Measurements from ENCODE around the gene ZFR2.
"Not testable (repeated sequence)": the region's sequence is repeated elsewhere in the genome, so short reads cannot be mapped to it uniquely, and the experiment has no call there.

The ZFR2 gene

GRCh38 chr19:3767050-3767449 lies 101.8 kb downstream of the ZFR2 start:
- Histone ChIP-seq H2BK12ac (ENCODE audit: low read length in 2 of 2) (no peak overlapping the region), H2BK5ac (ENCODE audit: low read depth, low read length, poor library complexity, severe bottlenecking) (no peak overlapping the region), H3K27me3 (ENCODE audit: control insufficient read depth in 1 of 2, insufficient read depth in 1 of 2, low read length in 2 of 2) (peaks cover 0 to 12% of the 10 kb centered on the region in 2 experiments), H2AFZ (ENCODE audit: low read depth, low read length) (no peak overlapping the region), H3K14ac (ENCODE audit: low read length in 2 of 2) (no peak overlapping the region), H3K4me2 (ENCODE audit: low read length, poor library complexity, severe bottlenecking) (no peak overlapping the region), H3K9ac (ENCODE audit: low read length) (no peak overlapping the region), H3K36me3 (ENCODE audit: control insufficient read depth in 1 of 2, insufficient read depth in 2 of 2, low read depth in 1 of 2, low read length in 2 of 2) (peaks cover 20 to 56% of the 10 kb centered on the region in 2 experiments), H4K8ac (ENCODE audit: low read length) (no peak overlapping the region), H3K27ac (ENCODE audit: low read length, poor library complexity, severe bottlenecking) (no peak overlapping the region), H2AK5ac (ENCODE audit: low read length, severe bottlenecking) (no peak overlapping the region), H3K23ac (ENCODE audit: low read length in 2 of 2) (no peak overlapping the region), H3K18ac (ENCODE audit: low read depth in 1 of 2, low read length in 2 of 2) (no peak overlapping the region), H3K79me1 (replicated peaks; ENCODE audit: low read length, poor library complexity, severe bottlenecking) (peaks cover 9% of the 10 kb centered on the region), H3K4me1 (ENCODE audit: control insufficient read depth, insufficient read depth, low read depth, low read length) (peaks cover 5% of the 10 kb centered on the region), H3K9me3 (ENCODE audit: control insufficient read depth, low read length) (no peaks in the 10 kb centered on the region), H3K4ac (ENCODE audit: low read depth in 1 of 2, low read length in 2 of 2) (no peak overlapping the region), H4K91ac (ENCODE audit: low read length) (peak overlapping the region; percentile 1), H3K4me3 (ENCODE audit: insufficient read depth in 1 of 2, low read depth in 1 of 2, low read length in 2 of 2) (no peak overlapping the region), H2BK15ac (ENCODE audit: low read depth, poor library complexity, severe bottlenecking) (no peak overlapping the region), H2BK120ac (ENCODE audit: low read depth, low read length) (no peak overlapping the region)
- no peak for DNase-seq
- WGBS: 96% methylated on average over 23 of the region's 23 CpGs

GRCh38 chr19:3766520-3766919 lies 102.3 kb downstream of the ZFR2 start:
- Histone ChIP-seq H3K4me1 (ENCODE audit: control insufficient read depth, insufficient read depth, low read depth, low read length) (peaks cover 5% of the 10 kb centered on the region), H3K23ac (ENCODE audit: low read length in 2 of 2) (no peak overlapping the region), H2BK15ac (ENCODE audit: low read depth, poor library complexity, severe bottlenecking) (no peak overlapping the region), H2AK5ac (ENCODE audit: low read length, severe bottlenecking) (no peak overlapping the region), H3K18ac (ENCODE audit: low read depth in 1 of 2, low read length in 2 of 2) (no peak overlapping the region), H3K4me2 (ENCODE audit: low read length, poor library complexity, severe bottlenecking) (no peak overlapping the region), H2BK120ac (ENCODE audit: low read depth, low read length) (no peak overlapping the region), H2AFZ (ENCODE audit: low read depth, low read length) (no peak overlapping the region), H3K79me1 (replicated peaks; ENCODE audit: low read length, poor library complexity, severe bottlenecking) (peaks cover 9% of the 10 kb centered on the region), H3K14ac (ENCODE audit: low read length in 2 of 2) (no peak overlapping the region), H3K4ac (ENCODE audit: low read depth in 1 of 2, low read length in 2 of 2) (no peak overlapping the region), H3K27ac (ENCODE audit: low read length, poor library complexity, severe bottlenecking) (no peak overlapping the region), H4K8ac (ENCODE audit: low read length) (no peak overlapping the region), H3K9me3 (ENCODE audit: control insufficient read depth, low read length) (no peaks in the 10 kb centered on the region), H2BK5ac (ENCODE audit: low read depth, low read length, poor library complexity, severe bottlenecking) (no peak overlapping the region), H3K27me3 (ENCODE audit: control insufficient read depth in 1 of 2, insufficient read depth in 1 of 2, low read length in 2 of 2) (peaks cover 0 to 7% of the 10 kb centered on the region in 2 experiments), H4K91ac (ENCODE audit: low read length) (peak overlapping the region; percentile 1), H3K9ac (ENCODE audit: low read length) (no peak overlapping the region), H3K36me3 (ENCODE audit: control insufficient read depth in 1 of 2, insufficient read depth in 2 of 2, low read depth in 1 of 2, low read length in 2 of 2) (peaks cover 20 to 56% of the 10 kb centered on the region in 2 experiments), H2BK12ac (ENCODE audit: low read length in 2 of 2) (no peak overlapping the region), H3K4me3 (ENCODE audit: insufficient read depth in 1 of 2, low read depth in 1 of 2, low read length in 2 of 2) (no peak overlapping the region)
- 85% methylated on average over 7 of the region's 7 CpGs for WGBS
- DNase-seq: no peak

GRCh38 chr19:3765757-3766156 lies 103.1 kb downstream of the ZFR2 start:
- H2BK5ac ChIP-seq (ENCODE audit: low read depth, low read length, poor library complexity, severe bottlenecking); H2AK5ac ChIP-seq (ENCODE audit: low read length, severe bottlenecking); H4K8ac ChIP-seq (ENCODE audit: low read length); H2BK120ac ChIP-seq (ENCODE audit: low read depth, low read length); H3K4ac ChIP-seq (ENCODE audit: low read depth in 1 of 2, low read length in 2 of 2); H3K27me3 ChIP-seq (ENCODE audit: control insufficient read depth in 1 of 2, insufficient read depth in 1 of 2, low read length in 2 of 2); H3K9ac ChIP-seq (ENCODE audit: low read length); H2AFZ ChIP-seq (ENCODE audit: low read depth, low read length); H2BK15ac ChIP-seq (ENCODE audit: low read depth, poor library complexity, severe bottlenecking); H3K4me3 ChIP-seq (ENCODE audit: insufficient read depth in 1 of 2, low read depth in 1 of 2, low read length in 2 of 2); H2BK12ac ChIP-seq (ENCODE audit: low read length in 2 of 2); H3K23ac ChIP-seq (ENCODE audit: low read length in 2 of 2); H3K9me3 ChIP-seq (ENCODE audit: control insufficient read depth, low read length); H3K27ac ChIP-seq (ENCODE audit: low read length, poor library complexity, severe bottlenecking); H3K4me2 ChIP-seq (ENCODE audit: low read length, poor library complexity, severe bottlenecking); H3K14ac ChIP-seq (ENCODE audit: low read length in 2 of 2); H3K18ac ChIP-seq (ENCODE audit: low read depth in 1 of 2, low read length in 2 of 2); H3K4me1 ChIP-seq (ENCODE audit: control insufficient read depth, insufficient read depth, low read depth, low read length); H4K91ac ChIP-seq (ENCODE audit: low read length): not testable (repeated sequence)
- peaks cover 16% of the 10 kb centered on the region for H3K79me1 ChIP-seq (replicated peaks; ENCODE audit: low read length, poor library complexity, severe bottlenecking)
- H3K36me3 ChIP-seq (ENCODE audit: control insufficient read depth in 1 of 2, insufficient read depth in 2 of 2, low read depth in 1 of 2, low read length in 2 of 2): peaks cover 20 to 56% of the 10 kb centered on the region in 2 experiments
- DNase-seq: peak; percentile 20
- 86% methylated on average over 3 of the region's 5 CpGs for WGBS

GRCh38 chr19:3765121-3765520 lies 103.7 kb downstream of the ZFR2 start:
- no peaks in the 10 kb centered on the region for H3K27me3 ChIP-seq (ENCODE audit: control insufficient read depth in 1 of 2, insufficient read depth in 1 of 2, low read length in 2 of 2)
- no peak overlapping the region for H3K14ac ChIP-seq (ENCODE audit: low read length in 2 of 2)
- no peak overlapping the region for H3K9ac ChIP-seq (ENCODE audit: low read length)
- no peak overlapping the region for H3K18ac ChIP-seq (ENCODE audit: low read depth in 1 of 2, low read length in 2 of 2)
- no peak overlapping the region for H3K27ac ChIP-seq (ENCODE audit: low read length, poor library complexity, severe bottlenecking)
- H3K4ac ChIP-seq (ENCODE audit: low read depth in 1 of 2, low read length in 2 of 2): no peak overlapping the region
- H2AFZ ChIP-seq (ENCODE audit: low read depth, low read length): no peak overlapping the region
- DNase-seq: no peak
- no peak overlapping the region for H2AK5ac ChIP-seq (ENCODE audit: low read length, severe bottlenecking)
- H4K8ac ChIP-seq (ENCODE audit: low read length): no peak overlapping the region
- H2BK15ac ChIP-seq (ENCODE audit: low read depth, poor library complexity, severe bottlenecking): no peak overlapping the region
- no peaks in the 10 kb centered on the region for H3K9me3 ChIP-seq (ENCODE audit: control insufficient read depth, low read length)
- 98% methylated on average over 12 of the region's 12 CpGs for WGBS
- H3K79me1 ChIP-seq (replicated peaks; ENCODE audit: low read length, poor library complexity, severe bottlenecking): peaks cover 17% of the 10 kb centered on the region
- H3K4me2 ChIP-seq (ENCODE audit: low read length, poor library complexity, severe bottlenecking): no peak overlapping the region
- peaks cover 20 to 50% of the 10 kb centered on the region in 2 experiments for H3K36me3 ChIP-seq (ENCODE audit: control insufficient read depth in 1 of 2, insufficient read depth in 2 of 2, low read depth in 1 of 2, low read length in 2 of 2)
- peaks cover 13% of the 10 kb centered on the region for H3K4me1 ChIP-seq (ENCODE audit: control insufficient read depth, insufficient read depth, low read depth, low read length)
- no peak overlapping the region for H2BK5ac ChIP-seq (ENCODE audit: low read depth, low read length, poor library complexity, severe bottlenecking)
- H3K4me3 ChIP-seq (ENCODE audit: insufficient read depth in 1 of 2, low read depth in 1 of 2, low read length in 2 of 2): no peak overlapping the region
- no peak overlapping the region for H2BK120ac ChIP-seq (ENCODE audit: low read depth, low read length)
- H3K23ac ChIP-seq (ENCODE audit: low read length in 2 of 2): no peak overlapping the region
- no peak overlapping the region for H2BK12ac ChIP-seq (ENCODE audit: low read length in 2 of 2)
- no peak overlapping the region for H4K91ac ChIP-seq (ENCODE audit: low read length)

Measured in mesenchymal stem cell (in vitro differentiated cells and primary cell).